ENCODE measurements around the gene NCK1. TPM values are rescaled to one million over a fixed set of nuclear protein-coding genes. Genes with fewer than 3 reads are reported as not detected.

The NCK1 gene
- total and polyA plus RNA-seq, 10 of the 15 experiments (the other 5 are each of a cell fraction or from before 2014, with no cell fraction given): 15.6 to 33.4 (median 25.0) TPM

GRCh38 chr3:136982033-136982432, 120.0 kb downstream of the NCK1 start:
- FAIRE-seq (no peak), ATAC-seq (no peak), DNase-seq (ENCODE audit: low read depth, low spot score) (no peak)
- H4K20me1 ChIP-seq (ENCODE audit: control insufficient read depth, insufficient read depth): no peaks in the 10 kb centered on the region
- no peak overlapping the region for H3K27ac ChIP-seq (ENCODE audit: control insufficient read depth, insufficient read depth)
- ChIA-PET POLR2A (no interaction called here), CTCF (no interaction called here), SMC1A (ENCODE audit: uncharacterized antibody, unreplicated experiment) (interaction anchor here (1.0 to 2.0 kb wide), 2 partner anchors 31 to 32 kb away, joined by 3 to 4 read pairs; no protein-coding TSS in a partner anchor), RAD21 (ENCODE audit: unreplicated experiment) (no interaction called here)
- H3K4me1 ChIP-seq (ENCODE audit: control insufficient read depth, insufficient read depth, low read length): no peaks in the 10 kb centered on the region
- H3K9ac ChIP-seq (ENCODE audit: control insufficient read depth, insufficient read depth, low read length): no peak overlapping the region
- no peaks in the 10 kb centered on the region for H3K36me3 ChIP-seq (ENCODE audit: control insufficient read depth in 2 of 2, insufficient read depth in 2 of 2, low read length in 1 of 2)
- 57% methylated on average over 5 of the region's 5 CpGs for WGBS (ENCODE audit: insufficient coverage, insufficient replicate concordance, low lambda C conversion rate, missing lambda C conversion rate)
- no peak overlapping the region for H2AFZ ChIP-seq (ENCODE audit: control insufficient read depth, low read depth, low read length)
- intact Hi-C loops (cut with micrococcal nuclease; ENCODE audit: unreplicated experiment) (no loop called here), in situ Hi-C loops (cut with MboI) (no loop called here)
- H3K4me2 ChIP-seq (ENCODE audit: control insufficient read depth, insufficient read depth): no peak overlapping the region
- no peaks in the 10 kb centered on the region for H3K27me3 ChIP-seq (replicated peaks in 1 of 2; ENCODE audit: control insufficient read depth in 2 of 2, insufficient read depth in 2 of 2, low read length in 1 of 2)
- no peaks in the 10 kb centered on the region for H3K79me2 ChIP-seq (ENCODE audit: control insufficient read depth, insufficient read depth, low read length)
- no TSS peak for BruUV-seq (replicated peaks)
- H3K9me3 ChIP-seq (replicated peaks; ENCODE audit: control insufficient read depth, insufficient read depth, low read length): no peaks in the 10 kb centered on the region
- H3K4me3 ChIP-seq: no peak overlapping the region
- TF ChIP-seq ZBTB33 (IDR thresholded peaks at IDR 0.05): no peak
- TF ChIP-seq NR2C2 (IDR thresholded peaks at IDR 0.05; ENCODE audit: borderline replicate concordance, control insufficient read depth, insufficient read length, low read depth): no peak
- TF ChIP-seq ZBTB11 (CRISPR knock-in tag; IDR thresholded peaks at IDR 0.05): no peak
- TF ChIP-seq GATAD2B (conservative IDR thresholded peaks at IDR 0.05; ENCODE audit: low read depth): no peak
- no peak for TF ChIP-seq JUND (IDR thresholded peaks at IDR 0.05; ENCODE audit: low read depth, low read length)
- TF ChIP-seq NFYA (IDR thresholded peaks at IDR 0.05; ENCODE audit: borderline replicate concordance, low read depth, low read length): no peak
- TF ChIP-seq ZBTB4 (CRISPR knock-in tag; IDR thresholded peaks at IDR 0.05): no peak
- TF ChIP-seq BMI1 (IDR thresholded peaks at IDR 0.05; ENCODE audit: borderline replicate concordance): no peak
- TF ChIP-seq CBX3 (IDR thresholded peaks at IDR 0.05; ENCODE audit: borderline replicate concordance, low read depth): no peak
- no peak for TF ChIP-seq RUNX3 (IDR thresholded peaks at IDR 0.05; ENCODE audit: low read length)
- TF ChIP-seq ATF7 (IDR thresholded peaks at IDR 0.05; ENCODE audit: low read depth): no peak
- TF ChIP-seq EGR1 (IDR thresholded peaks at IDR 0.05; ENCODE audit: borderline replicate concordance in 1 of 2, low read depth in 2 of 2, low read length in 2 of 2): no peak
- TF ChIP-seq SRF (IDR thresholded peaks at IDR 0.05; ENCODE audit: low read depth in 2 of 2, low read length in 2 of 2): no peak
- no peak for TF ChIP-seq NR2F1 (conservative IDR thresholded peaks at IDR 0.05)
- TF ChIP-seq CEBPB (IDR thresholded peaks at IDR 0.05; ENCODE audit: borderline replicate concordance in 1 of 2, low read depth in 2 of 2, low read length in 2 of 2): no peak
- no peak for TF ChIP-seq TCF3 (IDR thresholded peaks at IDR 0.05; ENCODE audit: borderline replicate concordance, insufficient read depth, low read depth, low read length)
- no peak for TF ChIP-seq MAX (IDR thresholded peaks at IDR 0.05; ENCODE audit: low read depth, low read length)

Data from GM12878 (cell line).